Right renal cortex interstitium (tissue), 3 donors: ENCODE measurements around the gene CHST5. TPM values are rescaled to one million over a fixed set of nuclear protein-coding genes. Genes with fewer than 3 reads are reported as not detected.
"Not testable (repeated sequence)": the region's sequence is repeated elsewhere in the genome, so short reads cannot be mapped to it uniquely, and the experiment has no call there.

Experiments used
- DNase-seq, 3 donors: peaks; one replicate each; pipeline ENCODE4 v3.0.0-alpha.2; 2013; ENCODE audit warnings: low read depth in 3 of 3, low spot score in 2 of 3
- polyA plus RNA-seq, 3 donors: library from polyadenylated mRNA; unstranded; fragments of 120-200 nt; gene quantifications; one replicate each; pipeline ENCODE4 v1.2.1, GENCODE V29; 2013; ENCODE audit not compliant: insufficient read length in 3 of 3

CHST5 gene
- polyA plus RNA-seq, 3 donors, result 0.62 to 0.78 (median 0.64) TPM

- DNase-seq, result no peak
Measured at GRCh38 chr16:75514296-75514695, 21.6 kb downstream of the CHST5 start.

GRCh38 chr16:75506574-75506973, 29.3 kb downstream of the CHST5 start:
- no peak for DNase-seq

GRCh38 chr16:75506107-75506506, 29.8 kb downstream of the CHST5 start:
- DNase-seq, result no peak

GRCh38 chr16:75503801-75504200, 32.1 kb downstream of the CHST5 start:
- DNase-seq, result no peak

GRCh38 chr16:75502916-75503605, 32.8 kb downstream of the CHST5 start:
- DNase-seq, result no peak

- not testable (repeated sequence) for DNase-seq
Measured at GRCh38 chr16:75501820-75502219, 34.1 kb downstream of the CHST5 start.

GRCh38 chr16:75501359-75501758, 34.5 kb downstream of the CHST5 start:
- DNase-seq, result no peak

- not testable (repeated sequence) for DNase-seq
Measured at GRCh38 chr16:75498605-75499322, 37.1 kb downstream of the CHST5 start.

GRCh38 chr16:75497558-75497957, 38.4 kb downstream of the CHST5 start:
- no peak for DNase-seq

GRCh38 chr16:75495076-75495674, 40.7 kb downstream of the CHST5 start, which contains the start of gene CHST6:
Gene CHST6 (minus strand): TSS chr16:75495441. CDS start chr16:75479828, 15,613 bp downstream.
- no peak for DNase-seq

- no peak for DNase-seq
Measured at GRCh38 chr16:75494661-75495075, 41.2 kb downstream of the CHST5 start.

GRCh38 chr16:75494184-75494583, 41.7 kb downstream of the CHST5 start:
- DNase-seq, result no peak

GRCh38 chr16:75491876-75492275, 44.0 kb downstream of the CHST5 start:
- no peak for DNase-seq

- no peak for DNase-seq
Measured at GRCh38 chr16:75488322-75488721, 47.6 kb downstream of the CHST5 start.

GRCh38 chr16:75486676-75487313, 49.1 kb downstream of the CHST5 start:
- DNase-seq, result no peak

GRCh38 chr16:75486014-75486675, 49.8 kb downstream of the CHST5 start:
- DNase-seq, result no peak

- DNase-seq, result no peak
Measured at GRCh38 chr16:75485230-75486013, 50.5 kb downstream of the CHST5 start.

- DNase-seq, result no peak
Measured at GRCh38 chr16:75483222-75483621, 52.7 kb downstream of the CHST5 start.

- DNase-seq, result no peak
Measured at GRCh38 chr16:75482434-75483205, 53.3 kb downstream of the CHST5 start.
